ENCODE results near the gene PTGFR. TPM values are rescaled to one million over a fixed set of nuclear protein-coding genes. Genes with fewer than 3 reads are reported as not detected.

The PTGFR gene
- total and polyA plus RNA-seq, 2 of the 13 experiments (the other 11 are each of a cell fraction or from before 2014, with no cell fraction given): not detected

DNA sequence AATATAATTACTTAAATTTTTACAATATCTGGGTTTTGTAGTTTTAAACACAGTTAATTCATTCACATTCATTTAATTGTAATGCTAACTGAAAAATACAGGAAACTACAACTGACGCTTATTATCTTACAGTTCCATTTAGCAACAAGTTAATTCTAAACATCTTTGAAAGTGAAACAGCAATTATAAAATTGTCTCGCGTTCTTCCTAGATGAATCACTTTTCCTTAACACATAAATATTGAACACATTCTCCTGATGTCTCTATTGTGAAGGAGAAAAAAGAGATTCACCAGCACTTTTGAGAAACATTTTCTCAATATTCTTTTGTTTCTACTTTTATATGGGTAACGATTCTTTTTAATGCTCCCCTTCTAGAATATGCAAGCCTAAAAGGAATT lies 6.4 kb downstream of the PTGFR start:
- BruUV-seq (replicated peaks): no TSS peak
- no peaks in the 10 kb centered on the region for H3K79me2 ChIP-seq (ENCODE audit: insufficient read depth, low read length)
- 25% methylated on average over 4 of the region's 4 CpGs for WGBS (ENCODE audit: low lambda C conversion rate)
- TF ChIP-seq, protein P1, sequence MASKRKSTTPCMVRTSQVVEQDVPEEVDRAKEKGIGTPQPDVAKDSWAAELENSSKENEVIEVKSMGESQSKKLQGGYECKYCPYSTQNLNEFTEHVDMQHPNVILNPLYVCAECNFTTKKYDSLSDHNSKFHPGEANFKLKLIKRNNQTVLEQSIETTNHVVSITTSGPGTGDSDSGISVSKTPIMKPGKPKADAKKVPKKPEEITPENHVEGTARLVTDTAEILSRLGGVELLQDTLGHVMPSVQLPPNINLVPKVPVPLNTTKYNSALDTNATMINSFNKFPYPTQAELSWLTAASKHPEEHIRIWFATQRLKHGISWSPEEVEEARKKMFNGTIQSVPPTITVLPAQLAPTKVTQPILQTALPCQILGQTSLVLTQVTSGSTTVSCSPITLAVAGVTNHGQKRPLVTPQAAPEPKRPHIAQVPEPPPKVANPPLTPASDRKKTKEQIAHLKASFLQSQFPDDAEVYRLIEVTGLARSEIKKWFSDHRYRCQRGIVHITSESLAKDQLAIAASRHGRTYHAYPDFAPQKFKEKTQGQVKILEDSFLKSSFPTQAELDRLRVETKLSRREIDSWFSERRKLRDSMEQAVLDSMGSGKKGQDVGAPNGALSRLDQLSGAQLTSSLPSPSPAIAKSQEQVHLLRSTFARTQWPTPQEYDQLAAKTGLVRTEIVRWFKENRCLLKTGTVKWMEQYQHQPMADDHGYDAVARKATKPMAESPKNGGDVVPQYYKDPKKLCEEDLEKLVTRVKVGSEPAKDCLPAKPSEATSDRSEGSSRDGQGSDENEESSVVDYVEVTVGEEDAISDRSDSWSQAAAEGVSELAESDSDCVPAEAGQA (IDR thresholded peaks at IDR 0.05; ENCODE audit: low read depth): no peak
- TF ChIP-seq, protein P1 (CRISPR knock-in tag; IDR thresholded peaks at IDR 0.05; ENCODE audit: borderline replicate concordance): no peak
- TF ChIP-seq EEA1 (CRISPR knock-in tag; IDR thresholded peaks at IDR 0.05; ENCODE audit: borderline replicate concordance) (no peak), TAF15 (IDR thresholded peaks at IDR 0.05; ENCODE audit: low read depth, low read length, poor library complexity, severe bottlenecking) (no peak)
- no peak overlapping the region for H3K4me2 ChIP-seq (ENCODE audit: low read depth, low read length)
- peaks cover 0 to 4% of the 10 kb centered on the region in 2 experiments; a peak in 1 of 5 replicates for H3K27me3 ChIP-seq (ENCODE audit: control insufficient read depth in 1 of 2, insufficient read depth in 2 of 2, low read length in 2 of 2)
- no peak overlapping the region for H2AFZ ChIP-seq (ENCODE audit: low read length)
- H4K20me1 ChIP-seq (ENCODE audit: insufficient read depth, low read length): no peaks in the 10 kb centered on the region
- POLR2A ChIA-PET: no interaction called here
- CTCF ChIA-PET (ENCODE audit: low intra/inter-chr PET ratio, low total read pairs): no interaction called here
- ATAC-seq (no peak), FAIRE-seq (no peak), DNase-seq (ENCODE audit: low spot score) (no peak)
- intact Hi-C loops (cut with micrococcal nuclease; ENCODE audit: unreplicated experiment): no loop called here
- H3K9me3 ChIP-seq (ENCODE audit: low read length): no peaks in the 10 kb centered on the region
- no peak overlapping the region for H3K9ac ChIP-seq (ENCODE audit: insufficient read depth, low read depth, low read length)
- in situ Hi-C loops (cut with HindIII; ENCODE audit: extremely low pct_ligation_motif_present, low pct_unique_long_range_greater_than_20kb): no loop called here
- no peak overlapping the region for H3K27ac ChIP-seq (ENCODE audit: extremely low read length, insufficient read depth, low read length)
- H3K4me3 ChIP-seq (replicated peaks in 1 of 3; ENCODE audit: insufficient read depth in 1 of 3, low read depth in 2 of 3, low read length in 3 of 3): no peak overlapping the region
- H3K36me3 ChIP-seq (replicated peaks in 1 of 2; ENCODE audit: control insufficient read depth in 1 of 2, insufficient read depth in 2 of 2, low read length in 2 of 2): no peaks in the 10 kb centered on the region
- H3K4me1 ChIP-seq (ENCODE audit: insufficient read depth, low read length): no peaks in the 10 kb centered on the region

Measured in HepG2 (cell line).